ACC112 (cell line): ENCODE measurements around the gene ZEB2.

ENCODE experiments used
- H2AFZ ChIP-seq: fragments of 200-600 bp; sonication (generic); one replicate; pipeline ENCODE4 v1.6.0; 2017; ENCODE audit warnings: antibody characterized with exemption, low read length; ENCODE audit not compliant: unreplicated experiment
- H3K27ac ChIP-seq: fragments of 200-600 bp; sonication (generic); 2 replicates; pipeline ENCODE4 v1.5.1; 2014; ENCODE audit warnings: low read depth, mild to moderate bottlenecking, antibody characterized with exemption, low read length, moderate library complexity
- H3K27me3 ChIP-seq: fragments of 200-600 bp; sonication (generic); 2 replicates; pipeline ENCODE4 v1.6.1; 2014; ENCODE audit warnings: mild to moderate bottlenecking, antibody characterized with exemption, low read length, moderate library complexity, mixed read lengths; ENCODE audit not compliant: insufficient read depth
- H3K36me3 ChIP-seq: fragments of 200-600 bp; sonication (generic); 2 replicates; pipeline ENCODE4 v1.6.1; 2016; ENCODE audit warnings: mild to moderate bottlenecking, antibody characterized with exemption, low read length, moderate library complexity, mixed read lengths; ENCODE audit not compliant: insufficient read depth
- H3K4me1 ChIP-seq: fragments of 200-600 bp; sonication (generic); one replicate; pipeline ENCODE4 v1.6.1; 2016; ENCODE audit warnings: low read length, mixed read lengths; ENCODE audit not compliant: insufficient read depth, unreplicated experiment, control insufficient read depth
- H3K4me3 ChIP-seq: fragments of 200-600 bp; sonication (generic); 2 replicates; pipeline ENCODE4 v1.5.1; 2014; ENCODE audit warnings: mild to moderate bottlenecking, low read depth, low read length
- H3K79me2 ChIP-seq: fragments of 200-600 bp; sonication (generic); one replicate; pipeline ENCODE4 v1.6.0; 2016; ENCODE audit warnings: low read length; ENCODE audit not compliant: control insufficient read depth, unreplicated experiment, insufficient read depth

ZEB2 gene

GRCh38 chr2:144404586-144405314 lies 115.2 kb downstream of the ZEB2 start:
- Histone ChIP-seq H3K4me3 (no peak overlapping the region), H3K36me3 (peaks cover 62% of the 10 kb centered on the region), H3K27ac (no peak overlapping the region), H3K27me3 (no peaks in the 10 kb centered on the region), H2AFZ (no peak overlapping the region), H3K4me1 (peaks cover 20% of the 10 kb centered on the region), H3K79me2 (peaks cover 2% of the 10 kb centered on the region)

DNA sequence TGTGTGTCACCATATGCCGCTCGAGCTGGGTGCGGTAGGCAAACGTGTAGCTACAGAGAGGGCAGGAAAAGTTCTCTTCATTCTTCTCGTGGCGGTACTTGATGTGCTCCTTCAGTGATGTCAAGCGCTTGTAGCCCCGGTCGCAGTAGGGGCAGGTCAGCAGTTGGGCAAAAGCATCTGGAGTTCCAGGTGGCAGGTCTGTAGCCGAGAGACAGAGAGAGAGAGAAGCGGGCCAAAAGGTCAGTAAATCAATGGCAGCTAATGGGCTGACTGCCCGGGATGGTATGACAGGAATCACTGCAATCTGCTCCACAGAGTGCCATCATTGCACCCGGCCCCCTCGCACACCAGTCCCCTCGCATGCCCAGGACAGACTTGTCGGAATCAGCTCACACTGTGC lies 116.0 kb downstream of the ZEB2 start:
- Histone ChIP-seq H3K27ac (no peak overlapping the region), H3K79me2 (peaks cover 2% of the 10 kb centered on the region), H2AFZ (no peak overlapping the region), H3K4me3 (no peak overlapping the region), H3K36me3 (peaks cover 62% of the 10 kb centered on the region), H3K27me3 (no peaks in the 10 kb centered on the region), H3K4me1 (peaks cover 17% of the 10 kb centered on the region)

GRCh38 chr2:144402251-144402650 lies 117.7 kb downstream of the ZEB2 start:
- Histone ChIP-seq H3K4me1 (peaks cover 17% of the 10 kb centered on the region), H3K4me3 (no peak overlapping the region), H2AFZ (no peak overlapping the region), H3K79me2 (peaks cover 2% of the 10 kb centered on the region), H3K27ac (no peak overlapping the region), H3K27me3 (no peaks in the 10 kb centered on the region), H3K36me3 (peaks cover 60% of the 10 kb centered on the region)

- no peak overlapping the region for H3K4me3 ChIP-seq
- no peaks in the 10 kb centered on the region for H3K27me3 ChIP-seq
- H3K4me1 ChIP-seq, result peaks cover 7% of the 10 kb centered on the region
- no peaks in the 10 kb centered on the region for H3K79me2 ChIP-seq
- H2AFZ ChIP-seq, result no peak overlapping the region
- H3K36me3 ChIP-seq, result peaks cover 56% of the 10 kb centered on the region
- H3K27ac ChIP-seq, result no peak overlapping the region
Measured at GRCh38 chr2:144401036-144401435, 118.9 kb downstream of the ZEB2 start.

DNA sequence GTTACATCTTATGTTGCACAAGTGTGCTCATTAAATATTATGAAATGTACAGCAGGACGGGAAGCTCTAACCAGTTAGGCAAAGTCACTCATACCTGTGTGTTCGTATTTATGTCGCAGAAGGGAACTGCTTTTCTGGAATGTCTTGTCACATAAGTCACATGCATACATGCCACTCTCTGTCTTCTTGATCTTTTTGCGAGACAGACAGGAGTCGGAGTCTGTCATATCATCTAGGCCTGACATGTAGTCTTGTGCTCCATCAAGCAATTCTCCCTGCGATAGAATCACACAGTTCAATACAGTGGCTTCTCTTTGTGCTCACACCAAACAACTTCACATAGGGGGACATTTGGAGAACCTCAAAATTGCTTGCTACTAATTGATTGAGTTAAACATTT lies 123.6 kb downstream of the ZEB2 start:
- no peaks in the 10 kb centered on the region for H3K4me1 ChIP-seq
- peaks cover 71% of the 10 kb centered on the region for H3K36me3 ChIP-seq

DNA sequence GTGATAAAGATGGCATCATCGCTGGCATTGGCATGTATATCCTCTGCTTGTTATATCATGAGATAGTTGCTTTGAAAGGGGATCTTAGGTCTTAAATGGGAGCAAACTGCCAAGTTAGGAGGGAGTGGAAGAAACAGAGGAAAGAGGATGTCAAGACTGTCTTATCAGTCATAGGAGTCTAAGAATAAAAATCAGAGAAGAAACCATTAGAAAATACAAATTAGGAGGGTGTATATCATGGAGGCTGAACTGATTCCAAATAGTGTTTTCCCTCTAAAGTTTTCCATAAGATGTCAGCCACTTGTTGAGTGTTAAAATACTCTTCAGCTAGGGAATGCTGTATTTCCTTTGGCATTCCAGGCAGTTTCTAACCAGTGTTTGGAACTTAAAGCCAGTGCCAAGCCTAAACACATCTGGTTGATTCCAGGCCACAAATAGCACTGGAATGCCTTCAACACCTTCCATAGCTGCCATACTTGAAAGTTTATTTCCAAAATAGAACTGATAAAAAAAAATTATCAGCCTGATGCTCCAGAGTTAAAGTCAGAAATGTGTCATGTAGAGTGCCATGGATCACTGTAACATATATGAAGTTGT lies 129.4 kb downstream of the ZEB2 start:
- Histone ChIP-seq H3K79me2 (no peaks in the 10 kb centered on the region), H3K27ac (no peak overlapping the region), H2AFZ (no peak overlapping the region), H3K4me3 (no peak overlapping the region), H3K36me3 (peaks cover 63% of the 10 kb centered on the region), H3K27me3 (no peaks in the 10 kb centered on the region), H3K4me1 (no peaks in the 10 kb centered on the region)

More for the DNA sequence above, 123.6 kb downstream of the ZEB2 start:
- Histone ChIP-seq H3K27ac (no peak overlapping the region), H3K4me3 (no peak overlapping the region), H3K27me3 (no peaks in the 10 kb centered on the region), H3K79me2 (no peaks in the 10 kb centered on the region), H2AFZ (no peak overlapping the region)

DNA sequence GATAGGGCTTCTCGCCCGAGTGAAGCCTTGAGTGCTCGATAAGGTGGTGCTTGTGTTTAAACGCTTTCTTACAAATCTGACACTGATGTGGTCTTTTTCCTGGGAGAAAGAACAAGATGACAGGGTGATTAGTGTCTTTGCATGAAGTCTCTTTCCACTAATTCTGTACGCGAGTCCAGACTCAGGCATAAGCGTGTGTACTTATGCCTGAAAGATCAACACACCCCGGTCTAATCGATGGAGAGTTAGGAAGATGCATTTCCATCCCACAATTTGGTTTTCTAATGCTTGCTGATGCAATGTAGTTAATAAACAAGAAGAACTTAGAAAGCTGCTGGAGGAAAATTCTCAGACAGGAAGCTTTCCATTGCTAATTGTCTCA lies 130.0 kb downstream of the ZEB2 start:
- Histone ChIP-seq H3K36me3 (peaks cover 61% of the 10 kb centered on the region), H3K4me3 (no peak overlapping the region), H2AFZ (no peak overlapping the region), H3K79me2 (no peaks in the 10 kb centered on the region), H3K27ac (no peak overlapping the region), H3K4me1 (no peaks in the 10 kb centered on the region), H3K27me3 (no peaks in the 10 kb centered on the region)

DNA sequence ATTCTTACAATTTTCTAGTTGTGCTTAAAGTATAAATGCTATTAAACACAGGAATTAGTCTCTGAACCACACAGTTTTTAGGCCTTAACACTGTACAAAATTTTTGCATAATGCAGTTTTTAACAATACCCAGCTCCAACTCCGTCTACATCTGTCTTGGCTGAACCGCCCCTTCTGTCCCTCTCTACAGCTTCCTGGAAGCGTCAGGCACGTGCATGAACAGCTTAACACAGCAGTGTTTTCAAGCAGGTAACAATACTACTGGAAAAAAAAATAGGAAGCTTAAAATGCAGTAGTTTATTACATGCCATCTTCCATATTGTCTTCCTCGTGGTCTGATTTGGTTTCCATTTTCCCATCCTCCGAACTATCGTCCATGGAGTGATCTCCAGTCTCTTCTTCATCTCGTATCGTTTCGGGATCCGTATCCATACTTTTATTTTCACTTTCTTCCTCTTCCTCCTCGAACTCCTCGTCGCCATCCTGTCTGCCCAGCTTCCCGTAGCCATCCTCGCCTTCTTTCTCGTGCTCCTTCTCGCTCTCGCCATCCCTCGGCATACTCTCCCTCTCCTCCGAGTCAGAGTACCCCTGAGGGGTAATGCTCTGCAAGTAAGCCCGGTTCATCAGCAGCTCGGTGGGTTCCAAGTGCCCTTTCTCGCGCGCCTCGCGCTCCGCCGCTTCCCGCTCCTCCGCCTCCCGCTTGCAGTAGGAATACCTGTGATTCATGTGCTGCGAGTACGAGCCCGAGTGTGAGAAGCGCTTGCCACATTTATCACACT lies 130.6 kb downstream of the ZEB2 start:
- Histone ChIP-seq H3K36me3 (peaks cover 61% of the 10 kb centered on the region), H3K4me3 (no peak overlapping the region), H3K4me1 (no peaks in the 10 kb centered on the region), H3K27ac (no peak overlapping the region), H2AFZ (no peak overlapping the region), H3K27me3 (no peaks in the 10 kb centered on the region), H3K79me2 (no peaks in the 10 kb centered on the region)

DNA sequence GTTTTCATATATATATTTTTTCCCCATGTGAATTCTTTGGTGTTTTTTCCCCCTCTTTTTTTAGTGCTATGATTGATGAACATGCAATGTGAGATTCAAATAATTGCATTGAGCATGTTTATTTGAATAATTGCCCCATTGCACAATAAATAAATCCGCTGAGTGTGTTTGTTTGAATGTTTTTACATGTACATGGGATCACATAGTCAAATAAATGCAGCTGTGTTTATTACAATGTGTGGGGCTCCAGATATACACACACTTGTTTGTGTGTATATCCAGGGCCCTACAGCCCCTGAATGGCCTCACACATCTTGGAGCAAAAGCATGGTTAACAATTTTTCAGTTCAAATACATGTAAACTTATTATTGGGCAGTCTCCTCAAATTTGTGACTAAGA lies 134.5 kb downstream of the ZEB2 start:
- no peak overlapping the region for H3K27ac ChIP-seq
- H3K79me2 ChIP-seq, result no peaks in the 10 kb centered on the region
- H3K4me1 ChIP-seq, result no peaks in the 10 kb centered on the region
- H3K36me3 ChIP-seq, result peaks cover 34% of the 10 kb centered on the region
- H2AFZ ChIP-seq, result no peak overlapping the region
- no peak overlapping the region for H3K4me3 ChIP-seq
- H3K27me3 ChIP-seq, result no peaks in the 10 kb centered on the region

DNA sequence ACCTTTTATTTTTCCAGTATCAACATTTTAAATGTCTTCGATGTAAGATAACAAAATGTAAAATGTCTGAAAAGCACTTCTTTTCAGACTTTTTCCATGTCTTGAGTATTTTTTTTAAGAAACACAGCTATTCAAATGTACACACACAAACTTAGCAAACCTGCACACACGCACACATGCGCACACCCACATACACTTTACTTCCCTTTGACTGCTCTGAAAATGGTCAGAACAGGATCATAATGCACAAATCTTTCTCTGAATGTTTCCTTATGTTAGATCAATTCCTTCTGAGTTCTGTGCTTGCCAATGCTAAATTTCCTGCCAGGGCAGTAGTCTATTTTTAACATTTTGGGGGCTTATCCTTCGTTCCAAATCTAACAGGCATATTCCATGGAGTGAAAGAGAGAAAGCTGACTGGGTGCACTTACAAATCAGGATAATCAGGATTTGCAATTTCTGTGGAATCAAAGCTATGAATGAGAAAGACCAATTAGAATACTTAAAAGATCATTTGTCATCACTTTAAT lies 136.3 kb downstream of the ZEB2 start:
- Histone ChIP-seq H3K79me2 (no peaks in the 10 kb centered on the region), H2AFZ (no peak overlapping the region), H3K27me3 (no peaks in the 10 kb centered on the region), H3K4me1 (no peaks in the 10 kb centered on the region), H3K36me3 (peaks cover 20% of the 10 kb centered on the region; the same call in 1 of the 2 replicates), H3K27ac (no peak overlapping the region), H3K4me3 (no peak overlapping the region)
